GM12878 (cell line): ENCODE data around the gene GALNT16. TPM values are rescaled to one million over a fixed set of nuclear protein-coding genes. Genes with fewer than 3 reads are reported as not detected.

Experiments
- ATAC-seq: fragments of 200-7000 bp; cut with Tn5 transposase; 3 replicates; pipeline ENCODE4 v1.9.1; 2020; ENCODE audit warnings: mild to moderate bottlenecking, moderate library complexity
- BruUV-seq: library from RNA; stranded (reverse); fragments of 400-500 nt; replicated peaks from 2 replicates; lab custom pipeline; 2021; lab: Mats Ljungman, UMichigan
- CTCF ChIA-PET: fragments of 300-600 bp; sonication (Branson Sonifier 250); formaldehyde crosslinking; extraction: SDS; loops from one replicate; lab custom pipeline; 2021; ENCODE audit warnings: inconsistent platforms; lab: Yijun Ruan, JAX
- POLR2A ChIA-PET: fragments of 350-600 bp; formaldehyde crosslinking; extraction: SDS; loops from one replicate; lab custom pipeline; 2021; ENCODE audit warnings: inconsistent platforms; lab: Charles Lee
- RAD21 ChIA-PET: fragments of 300-600 bp; sonication (Branson Sonifier 250); formaldehyde crosslinking; loops from one replicate; lab custom pipeline; 2023; ENCODE audit warnings: antibody characterized with exemption; ENCODE audit not compliant: unreplicated experiment; lab: Charles Lee
- SMC1A ChIA-PET: fragments of 300-600 bp; sonication (Branson Sonifier 250); formaldehyde crosslinking; loops from one replicate; lab custom pipeline; 2023; ENCODE audit not compliant: unreplicated experiment, uncharacterized antibody; lab: Charles Lee
- DNase-seq: peaks from one replicate; pipeline ENCODE4 v3.0.0-alpha.2; 2011; ENCODE audit warnings: low read depth, low spot score
- FAIRE-seq: peaks from 3 replicates; lab custom pipeline; 2011; peaks lifted over from hg19 to GRCh38; lab: Jason Lieb, UNC
- H2AFZ ChIP-seq: 2 replicates; pipeline ENCODE4 v1.6.0; 2011; ENCODE audit warnings: low read depth, low read length, control low read depth; ENCODE audit not compliant: control insufficient read depth
- H3K27ac ChIP-seq: 2 replicates; pipeline ENCODE4 v1.5.1; 2011; ENCODE audit warnings: control low read depth; ENCODE audit not compliant: control insufficient read depth, insufficient read depth
- H3K27me3 ChIP-seq, 2 experiments: replicated peaks in 1 of 2; 2 replicates each; pipeline versions ENCODE4 v1.6.0 to v1.6.1; 2011; ENCODE audit warnings: low read length in 1 of 2; ENCODE audit not compliant: control insufficient read depth in 2 of 2, insufficient read depth in 2 of 2
- H3K36me3 ChIP-seq, 2 experiments: 2 replicates each; pipeline ENCODE4 v1.5.1; 2011; ENCODE audit warnings: low read length in 1 of 2; ENCODE audit not compliant: control insufficient read depth in 2 of 2, insufficient read depth in 2 of 2
- H3K4me1 ChIP-seq: 2 replicates; pipeline ENCODE4 v1.6.1; 2011; ENCODE audit warnings: mild to moderate bottlenecking, low read length, moderate library complexity, mixed read lengths; ENCODE audit not compliant: control insufficient read depth, insufficient read depth
- H3K4me2 ChIP-seq: 2 replicates; pipeline ENCODE4 v1.6.0; 2011; ENCODE audit warnings: control low read depth; ENCODE audit not compliant: control insufficient read depth, insufficient read depth
- H3K4me3 ChIP-seq: fragments of 200-600 bp; sonication (generic); 2 replicates; pipeline ENCODE4 v1.5.1; 2016
- H3K79me2 ChIP-seq: 2 replicates; pipeline ENCODE4 v1.6.0; 2011; ENCODE audit warnings: low read length; ENCODE audit not compliant: control insufficient read depth, insufficient read depth
- H3K9ac ChIP-seq: 2 replicates; pipeline ENCODE4 v1.8.0; 2011; ENCODE audit warnings: low read length, control low read depth, mixed read lengths; ENCODE audit not compliant: control insufficient read depth, insufficient read depth
- H3K9me3 ChIP-seq: replicated peaks from 3 replicates; pipeline ENCODE4 v1.5.1; 2011; ENCODE audit warnings: mild to moderate bottlenecking, low read length; ENCODE audit not compliant: control insufficient read depth, insufficient read depth
- H4K20me1 ChIP-seq: 2 replicates; pipeline ENCODE4 v1.6.0; 2011; ENCODE audit not compliant: control insufficient read depth, insufficient read depth
- CHD1 ChIP-seq: IDR thresholded peaks from 2 replicates; pipeline ENCODE4 v1.6.1; 2012; ENCODE audit warnings: low read depth, low read length, improper control_type of control experiment
- GABPA ChIP-seq: IDR thresholded peaks from 2 replicates; pipeline ENCODE4 v1.6.1; 2014; ENCODE audit warnings: antibody characterized with exemption, low read depth, mild to moderate bottlenecking, inconsistent platforms
- IKZF1 ChIP-seq: fragments of 450-650 bp; conservative IDR thresholded peaks from 2 replicates; pipeline ENCODE4 v1.6.1; 2017; ENCODE audit warnings: antibody characterized with exemption, mild to moderate bottlenecking
- IKZF2 ChIP-seq, 2 experiments: fragments of 450-650 bp; IDR thresholded peaks; 2 replicates each; pipeline ENCODE4 v1.6.1; 2017; ENCODE audit warnings: mild to moderate bottlenecking in 2 of 2, moderate library complexity in 2 of 2
- IRF5 ChIP-seq: fragments of 450-650 bp; IDR thresholded peaks from 2 replicates; pipeline ENCODE4 v1.6.1; 2017; ENCODE audit warnings: borderline replicate concordance
- JUND ChIP-seq: IDR thresholded peaks from 2 replicates; pipeline ENCODE4 v1.6.1; 2012; ENCODE audit warnings: low read depth, mild to moderate bottlenecking, low read length, improper control_type of control experiment, moderate library complexity
- MEF2B ChIP-seq: fragments of 450-650 bp; IDR thresholded peaks from 2 replicates; pipeline ENCODE4 v1.6.1; 2018; ENCODE audit warnings: mild to moderate bottlenecking, moderate library complexity; ENCODE audit not compliant: partially characterized antibody, poor library complexity, severe bottlenecking
- MTA2 ChIP-seq: fragments of 450-650 bp; IDR thresholded peaks from 2 replicates; pipeline ENCODE4 v1.6.1; 2016; ENCODE audit warnings: low read depth, mild to moderate bottlenecking, moderate library complexity
- NR2C1 ChIP-seq: fragments of 450-650 bp; IDR thresholded peaks from 2 replicates; pipeline ENCODE4 v1.6.1; 2017; ENCODE audit warnings: antibody characterized with exemption, mild to moderate bottlenecking, moderate library complexity
- PAX5 ChIP-seq: IDR thresholded peaks from 2 replicates; pipeline ENCODE4 v1.6.1; 2011; ENCODE audit warnings: low read depth, low read length, borderline replicate concordance
- POU2F2 ChIP-seq: IDR thresholded peaks from 3 replicates; pipeline ENCODE4 v1.6.1; 2011; ENCODE audit warnings: low read depth, mild to moderate bottlenecking, low read length, borderline replicate concordance
- SIN3A ChIP-seq: IDR thresholded peaks from 2 replicates; pipeline ENCODE4 v1.6.1; 2012; ENCODE audit warnings: low read depth, low read length, improper control_type of control experiment
- SMAD5 ChIP-seq: IDR thresholded peaks from 2 replicates; pipeline ENCODE4 v1.6.1; 2016; ENCODE audit warnings: antibody characterized with exemption, low read depth
- SMARCA5 ChIP-seq: fragments of 450-650 bp; IDR thresholded peaks from 2 replicates; pipeline ENCODE4 v1.6.1; 2017; ENCODE audit warnings: mild to moderate bottlenecking
- SREBF1 ChIP-seq: IDR thresholded peaks from 2 replicates; pipeline ENCODE4 v1.6.1; 2012; ENCODE audit warnings: mild to moderate bottlenecking, low read length
- SUZ12 ChIP-seq: fragments of 200-600 bp; sonication (generic); IDR thresholded peaks from one replicate; pipeline ENCODE4 v1.6.1; 2018; ENCODE audit warnings: antibody characterized with exemption, mild to moderate bottlenecking; ENCODE audit not compliant: unreplicated experiment
- TCF12 ChIP-seq: IDR thresholded peaks from 2 replicates; pipeline ENCODE4 v1.6.1; 2011; ENCODE audit warnings: low read depth, mild to moderate bottlenecking, low read length
- TCF3 ChIP-seq: IDR thresholded peaks from 2 replicates; pipeline ENCODE4 v1.6.1; 2012; ENCODE audit warnings: low read depth, mild to moderate bottlenecking, low read length, borderline replicate concordance; ENCODE audit not compliant: insufficient read depth
- WRNIP1 ChIP-seq: IDR thresholded peaks from 2 replicates; pipeline ENCODE4 v1.6.1; 2011; ENCODE audit warnings: low read depth, low read length, improper control_type of control experiment, borderline replicate concordance
- ZNF592 ChIP-seq: fragments of 450-650 bp; IDR thresholded peaks from 2 replicates; pipeline ENCODE4 v1.6.1; 2017; ENCODE audit warnings: mild to moderate bottlenecking, moderate library complexity
- WGBS: methylation state at CpG from one replicate; pipeline ENCODE4 v1.1.6; 2016; ENCODE audit warnings: low lambda C conversion rate; ENCODE audit not compliant: insufficient replicate concordance, insufficient coverage; ENCODE audit errors: missing lambda C conversion rate; 5-methylcytosine and 5-hydroxymethylcytosine counted together
- in situ Hi-C: fragments of 300-500 bp; cut with MboI; formaldehyde crosslinking; loops from 9 replicates; pipeline ENCODE4 v1.14.3; 2018; ENCODE audit warnings: mixed read lengths
- intact Hi-C: fragments of 100-400 bp; cut with micrococcal nuclease; formaldehyde crosslinking; loops from one replicate; pipeline ENCODE4 v1.14.2; 2022; ENCODE audit not compliant: unreplicated experiment
- polyA plus RNA-seq, 11 experiments: library from polyadenylated mRNA; depleted of rRNA in 4 of 11; unstranded in 6 of 11; stranded (reverse) in 5 of 11; fragments of >200 nt; fragmentation: Nextera tagmentation in 4 of 11; fragmentation: Illumina TruSeq in 1 of 11; extraction: Ambion mirVana in 4 of 11; extraction: Trizol in 1 of 11; gene quantifications; 1 replicate in 1 of 11; 2 replicates in 10 of 11; pipeline versions ENCODE4 v1.2.1 to v1.2.3, GENCODE V29; 2011 to 2016; ENCODE audit warnings: inconsistent platforms in 2 of 11, missing spikeins in 2 of 11, low read depth in 1 of 11
- total RNA-seq, 4 experiments: library from RNA; depleted of rRNA in 3 of 4; stranded (reverse); fragments of >200 nt in 3 of 4; fragmentation: Illumina TruSeq in 1 of 4; extraction: Trizol in 1 of 4; gene quantifications; 2 replicates each; pipeline versions ENCODE4 v1.2.1 to v1.2.3, GENCODE V29; 2013 to 2021

Gene GALNT16
- total and polyA plus RNA-seq, 10 of the 15 experiments (the other 5 are each of a cell fraction or from before 2014, with no cell fraction given) = under 0.01 to 0.08 (median 0.03) TPM; not detected in 3

- no peak for FAIRE-seq
- no peaks in the 10 kb centered on the region for H3K36me3 ChIP-seq
- no peaks in the 10 kb centered on the region for H3K27me3 ChIP-seq
- POLR2A ChIA-PET = interaction anchor here (1.2 kb wide), 1 partner anchor 9 kb away, joined by 5 read pairs; no protein-coding TSS in a partner anchor
- H3K79me2 ChIP-seq = no peaks in the 10 kb centered on the region
- no peaks in the 10 kb centered on the region for H3K9me3 ChIP-seq
- DNase-seq = no peak
- WGBS = 40% methylated on average over 4 of the region's 4 CpGs
- H3K27ac ChIP-seq = no peak overlapping the region
- H3K4me3 ChIP-seq = no peak overlapping the region
- ATAC-seq = no peak
- H4K20me1 ChIP-seq = no peaks in the 10 kb centered on the region
- no peaks in the 10 kb centered on the region for H3K4me1 ChIP-seq
- RAD21 ChIA-PET = interaction anchor here (1.0 kb wide), 1 partner anchor 83 kb away, joined by 3 read pairs; no protein-coding TSS in a partner anchor
- H2AFZ ChIP-seq = no peak overlapping the region
- TF ChIP-seq SMAD5 = no peak
- no peak for TF ChIP-seq IRF5
- TF ChIP-seq MTA2 = no peak
- no peak for TF ChIP-seq CHD1
- no peak for TF ChIP-seq MEF2B
- no peak for TF ChIP-seq POU2F2
- no peak for TF ChIP-seq SREBF1
- TF ChIP-seq PAX5 = no peak
- no peak for TF ChIP-seq SMARCA5
- no peak for TF ChIP-seq SUZ12
- TF ChIP-seq IKZF1 = no peak
- TF ChIP-seq NR2C1 = no peak
- TF ChIP-seq IKZF2 (IDR thresholded peaks at IDR 0.05) = no peak
- TF ChIP-seq TCF12 = no peak
- no peak for TF ChIP-seq SIN3A
- TF ChIP-seq WRNIP1 = no peak
- no peak for TF ChIP-seq JUND
- no peak for TF ChIP-seq GABPA
- no peak for TF ChIP-seq TCF3
- no peak for TF ChIP-seq ZNF592
- CTCF ChIA-PET = interaction anchor here (1.0 to 2.6 kb wide), 7 partner anchors 9 to 113 kb away, joined by 3 to 6 read pairs (median 3); no protein-coding TSS in a partner anchor
- intact Hi-C loops (no loop called here), in situ Hi-C loops (no loop called here)
- no peak overlapping the region for H3K9ac ChIP-seq
- H3K4me2 ChIP-seq = no peak overlapping the region
- SMC1A ChIA-PET = interaction anchor here (1.1 to 1.8 kb wide), 2 partner anchors 9 to 17 kb away, joined by 3 to 5 read pairs; no protein-coding TSS in a partner anchor
- BruUV-seq = no TSS peak
These were observed 85.4 kb downstream of the GALNT16 start for GRCh38 chr14:69345402-69345801.
